Bronchial epithelial cell (primary cell): Measurements from ENCODE around the gene HECW1. TPM values are rescaled to one million over a fixed set of nuclear protein-coding genes. Genes with fewer than 3 reads are reported as not detected.

Source experiments
- DNase-seq: peaks from one replicate; pipeline ENCODE4 v3.0.0-alpha.2; 2010; ENCODE audit warnings: low read depth
- FAIRE-seq: peaks from 2 replicates; lab custom pipeline; 2011; peaks lifted over from hg19 to GRCh38; lab: Jason Lieb, UNC
- H3K27me3 ChIP-seq: 2 replicates; pipeline ENCODE4 v1.5.1; 2011; ENCODE audit warnings: low read length; ENCODE audit not compliant: control insufficient read depth, insufficient read depth
- H3K36me3 ChIP-seq: 2 replicates; pipeline ENCODE4 v1.5.1; 2011; ENCODE audit warnings: low read length; ENCODE audit not compliant: control insufficient read depth, insufficient read depth
- H3K4me3 ChIP-seq: 2 replicates; pipeline ENCODE4 v1.5.1; 2011; ENCODE audit warnings: mild to moderate bottlenecking, low read depth, low read length, control low read depth
- CTCF ChIP-seq: IDR thresholded peaks from 2 replicates; pipeline ENCODE4 v1.5.1; 2011; ENCODE audit warnings: mild to moderate bottlenecking, moderate library complexity, low read length, control low read depth, inconsistent platforms; ENCODE audit not compliant: insufficient read depth, severe bottlenecking
- total RNA-seq: library from RNA; depleted of rRNA; stranded (reverse); fragments of >200 nt; gene quantifications from 2 replicates; pipeline ENCODE4 v1.2.1, GENCODE V29; 2014

The HECW1 gene
- total RNA-seq, 1 donor from 2014 or later: under 0.01 TPM

- Histone ChIP-seq H3K4me3 (no peak overlapping the region), H3K36me3 (no peaks in the 10 kb centered on the region), H3K27me3 (no peaks in the 10 kb centered on the region)
- FAIRE-seq: no peak
- DNase-seq: no peak
- TF ChIP-seq CTCF: no peak
Observed at GRCh38 chr7:43536773-43537172, 424.3 kb downstream of the HECW1 start.

GRCh38 chr7:43537765-43538403 is 425.4 kb downstream of the HECW1 start:
- H3K36me3 ChIP-seq: no peaks in the 10 kb centered on the region
- TF ChIP-seq CTCF: no peak
- H3K27me3 ChIP-seq: no peaks in the 10 kb centered on the region
- H3K4me3 ChIP-seq: no peak overlapping the region
- DNase-seq (no peak), FAIRE-seq (no peak)

- no peak overlapping the region for H3K4me3 ChIP-seq
- TF ChIP-seq CTCF: no peak
- FAIRE-seq (no peak), DNase-seq (no peak)
- no peaks in the 10 kb centered on the region for H3K27me3 ChIP-seq
- H3K36me3 ChIP-seq: no peaks in the 10 kb centered on the region
Observed at GRCh38 chr7:43538404-43538771, 425.9 kb downstream of the HECW1 start.

- Histone ChIP-seq H3K4me3 (no peak overlapping the region), H3K27me3 (no peaks in the 10 kb centered on the region), H3K36me3 (no peaks in the 10 kb centered on the region)
- no peak for FAIRE-seq
- TF ChIP-seq CTCF: no peak
- no peak for DNase-seq
Observed at GRCh38 chr7:43540471-43540870, 428.0 kb downstream of the HECW1 start.

- Histone ChIP-seq H3K4me3 (no peak overlapping the region), H3K27me3 (no peaks in the 10 kb centered on the region), H3K36me3 (no peaks in the 10 kb centered on the region)
- TF ChIP-seq CTCF: no peak
- no peak for FAIRE-seq
- no peak for DNase-seq
Observed at GRCh38 chr7:43542716-43543115, 430.3 kb downstream of the HECW1 start.

- DNase-seq (no peak), FAIRE-seq (no peak)
- Histone ChIP-seq H3K4me3 (no peak overlapping the region), H3K27me3 (no peaks in the 10 kb centered on the region), H3K36me3 (no peaks in the 10 kb centered on the region)
- no peak for TF ChIP-seq CTCF
Observed at GRCh38 chr7:43546231-43546630, 433.8 kb downstream of the HECW1 start.
